B cell (primary cell): ENCODE data around the gene PARN. TPM values are rescaled to one million over a fixed set of nuclear protein-coding genes. Genes with fewer than 3 reads are reported as not detected.

ENCODE experiments used
- ATAC-seq: fragments of 200-7000 bp; cut with Tn5 transposase; one replicate; pipeline ENCODE4 v1.10.0; 2021; ENCODE audit warnings: low read depth, mild to moderate bottlenecking, moderate number of reproducible peaks, moderate library complexity
- CTCF ChIA-PET: fragments of 350-600 bp; sonication (Branson Sonifier 250); formaldehyde crosslinking; loops from one replicate; lab custom pipeline; 2021; ENCODE audit warnings: antibody characterized with exemption, inconsistent platforms; lab: Charles Lee
- POLR2A ChIA-PET: fragments of 350-600 bp; sonication (Branson Sonifier 250); formaldehyde crosslinking; loops from one replicate; lab custom pipeline; 2021; ENCODE audit warnings: antibody characterized with exemption; lab: Charles Lee
- DNase-seq: peaks from one replicate; pipeline ENCODE4 v3.0.0; 2013
- H2AFZ ChIP-seq: 2 replicates; pipeline ENCODE4 v1.6.1; 2012; ENCODE audit warnings: mild to moderate bottlenecking, low read depth, low read length; ENCODE audit not compliant: insufficient read depth, poor library complexity, severe bottlenecking
- H3K27ac ChIP-seq, 2 donors: 1 replicate in 1 of 2; 2 replicates in 1 of 2; pipeline ENCODE4 v1.5.1; 2012 to 2013; ENCODE audit warnings: low read length in 2 of 2, mild to moderate bottlenecking in 2 of 2, moderate library complexity in 1 of 2
- H3K27me3 ChIP-seq, 4 experiments: fragments of 200-600 bp in 1 of 4; sonication (generic) in 1 of 4; replicated peaks in 1 of 4; 1 replicate in 2 of 4; 2 replicates in 2 of 4; pipeline versions ENCODE4 v1.6.1 to v1.7.0; 2013 to 2016; ENCODE audit warnings: low read length in 3 of 4, mild to moderate bottlenecking in 2 of 4, mixed read lengths in 1 of 4, moderate library complexity in 1 of 4; ENCODE audit not compliant: insufficient read depth in 4 of 4, control insufficient read depth in 3 of 4; ENCODE audit errors: control extremely low read depth in 1 of 4
- H3K36me3 ChIP-seq, 2 experiments: replicated peaks in 1 of 2; 1 replicate in 1 of 2; 2 replicates in 1 of 2; pipeline versions ENCODE4 v1.6.1 to v1.7.1; 2013; ENCODE audit warnings: low read length in 1 of 2; ENCODE audit not compliant: insufficient read depth in 2 of 2, control insufficient read depth in 1 of 2; ENCODE audit errors: control extremely low read depth in 1 of 2, extremely low read depth in 1 of 2
- H3K4me1 ChIP-seq, 2 donors: fragments of 200-600 bp in 1 of 2; sonication (generic) in 1 of 2; 1 replicate in 1 of 2; 2 replicates in 1 of 2; pipeline versions ENCODE4 v1.5.1 to v1.6.1; 2013 to 2017; ENCODE audit warnings: low read length in 2 of 2; ENCODE audit not compliant: control insufficient read depth in 2 of 2, insufficient read depth in 2 of 2
- H3K4me2 ChIP-seq: replicated peaks from 2 replicates; pipeline ENCODE3; 2012; ENCODE audit warnings: mild to moderate bottlenecking, low read depth, low read length; ENCODE audit not compliant: poor library complexity, severe bottlenecking
- H3K4me3 ChIP-seq, 5 experiments: fragments of 200-600 bp in 1 of 5; sonication (generic) in 1 of 5; 1 replicate in 3 of 5; 2 replicates in 2 of 5; pipeline versions ENCODE4 v1.5.1 to v1.7.0; 2011 to 2016; ENCODE audit warnings: low read length in 4 of 5, mild to moderate bottlenecking in 4 of 5, low read depth in 2 of 5, control low read depth in 1 of 5, moderate library complexity in 1 of 5; ENCODE audit not compliant: insufficient read depth in 1 of 5; ENCODE audit errors: control extremely low read depth in 1 of 5, extremely low read depth in 1 of 5
- H3K79me2 ChIP-seq: fragments of 200-600 bp; sonication (generic); one replicate; pipeline ENCODE4 v1.6.0; 2016; ENCODE audit warnings: low read length; ENCODE audit not compliant: control insufficient read depth, insufficient read depth
- H3K9ac ChIP-seq: fragments of 200-600 bp; sonication (generic); 2 replicates; pipeline ENCODE4 v1.6.1; 2017; ENCODE audit warnings: mild to moderate bottlenecking, low read length, moderate library complexity
- H3K9me3 ChIP-seq, 3 donors: one replicate each; pipeline versions ENCODE4 v1.6.1 to v1.7.1; 2013; ENCODE audit warnings: low read length in 2 of 3; ENCODE audit not compliant: control insufficient read depth in 2 of 3, insufficient read depth in 1 of 3; ENCODE audit errors: control extremely low read depth in 1 of 3
- H4K20me1 ChIP-seq: 2 replicates; pipeline ENCODE4 v1.6.0; 2012; ENCODE audit warnings: mild to moderate bottlenecking, low read length; ENCODE audit not compliant: insufficient read depth, control insufficient read depth, poor library complexity, severe bottlenecking
- H3K27ac Mint-ChIP-seq: one replicate; pipeline ENCODE4 v1.8.0; 2021; ENCODE audit warnings: mixed read lengths
- H3K27me3 Mint-ChIP-seq: one replicate; pipeline ENCODE4 v1.8.0; 2021; ENCODE audit warnings: mixed read lengths
- H3K4me1 Mint-ChIP-seq: one replicate; pipeline ENCODE4 v1.8.0; 2021; ENCODE audit warnings: mixed read lengths
- H3K4me3 Mint-ChIP-seq: one replicate; pipeline ENCODE4 v1.8.0; 2021; ENCODE audit warnings: mixed read lengths
- H3K9me3 Mint-ChIP-seq: one replicate; pipeline ENCODE4 v1.8.0; 2022; ENCODE audit warnings: mixed read lengths; ENCODE audit not compliant: insufficient read depth
- CTCF ChIP-seq: fragments of 200-600 bp; IDR thresholded peaks from one replicate; pipeline ENCODE4 v1.8.0; 2022; ENCODE audit warnings: antibody characterized with exemption, mild to moderate bottlenecking
- EZH2 ChIP-seq: IDR thresholded peaks from 2 replicates; pipeline ENCODE4 v1.6.1; 2012; ENCODE audit warnings: borderline replicate concordance, low read depth, mild to moderate bottlenecking, moderate library complexity, low read length; ENCODE audit not compliant: insufficient read depth, poor library complexity, severe bottlenecking
- WGBS: methylation state at CpG from one replicate; pipeline ENCODE4 v1.1.5; 2013; ENCODE audit warnings: missing lambda C conversion rate; ENCODE audit not compliant: insufficient coverage; 5-methylcytosine and 5-hydroxymethylcytosine counted together
- intact Hi-C: fragments of 100-400 bp; cut with micrococcal nuclease; formaldehyde crosslinking; loops from one replicate; pipeline ENCODE4 v1.10.0; 2022
- polyA plus RNA-seq: library from polyadenylated mRNA; depleted of rRNA; stranded (reverse); fragments of >200 nt; gene quantifications from 2 replicates; pipeline ENCODE4 v1.2.3, GENCODE V29; 2012
- total RNA-seq, 2 donors: library from RNA; stranded (reverse); fragments of 120-200 nt in 1 of 2; gene quantifications; 1 replicate in 1 of 2; 2 replicates in 1 of 2; pipeline versions ENCODE4 v1.2.3 to v1.2.4, GENCODE V29; 2013 to 2022

PARN gene
- total and polyA plus RNA-seq, 2 donors (not counting 1 experiment from before 2014, with no cell fraction given) = 25.3 to 62.2 TPM

- Mint-ChIP-seq H3K27ac (no peak overlapping the region), H3K9me3 (no peaks in the 10 kb centered on the region), H3K27me3 (no peaks in the 10 kb centered on the region), H3K4me1 (peaks cover 4% of the 10 kb centered on the region), H3K4me3 (no peak overlapping the region)
- ChIA-PET CTCF (no interaction called here), POLR2A (no interaction called here)
- no peak overlapping the region for H3K27ac ChIP-seq
- no peak overlapping the region for H3K4me2 ChIP-seq
- no peak overlapping the region for H3K9ac ChIP-seq
- no peaks in the 10 kb centered on the region for H3K9me3 ChIP-seq
- H4K20me1 ChIP-seq = peaks cover 9% of the 10 kb centered on the region
- H2AFZ ChIP-seq = no peak overlapping the region
- TF ChIP-seq CTCF (no peak), EZH2 (no peak)
- no peaks in the 10 kb centered on the region for H3K79me2 ChIP-seq
- H3K27me3 ChIP-seq = no peaks in the 10 kb centered on the region
- DNase-seq (no peak), ATAC-seq (no peak)
- intact Hi-C loops = no loop called here
- no peak overlapping the region for H3K4me3 ChIP-seq
- H3K36me3 ChIP-seq = peaks cover 0 to 2% of the 10 kb centered on the region in 2 experiments
- WGBS = 66% methylated on average over 2 of the region's 9 CpGs
- no peaks in the 10 kb centered on the region for H3K4me1 ChIP-seq
Observed at GRCh38 chr16:14502932-14503741, 126.9 kb downstream of the PARN start.

- DNase-seq (no peak), ATAC-seq (no peak)
- Histone ChIP-seq H3K36me3 (peaks cover 0 to 4% of the 10 kb centered on the region in 2 experiments), H3K4me1 (no peaks in the 10 kb centered on the region), H3K4me3 (no peak overlapping the region), H3K9ac (no peak overlapping the region), H4K20me1 (peaks cover 9% of the 10 kb centered on the region), H3K4me2 (no peak overlapping the region), H3K9me3 (no peaks in the 10 kb centered on the region), H2AFZ (no peak overlapping the region), H3K79me2 (no peaks in the 10 kb centered on the region), H3K27me3 (no peaks in the 10 kb centered on the region), H3K27ac (no peak overlapping the region)
- TF ChIP-seq CTCF (no peak), EZH2 (no peak)
- Mint-ChIP-seq H3K9me3 (no peaks in the 10 kb centered on the region), H3K27me3 (no peaks in the 10 kb centered on the region), H3K4me3 (no peak overlapping the region), H3K4me1 (peaks cover 4% of the 10 kb centered on the region), H3K27ac (no peak overlapping the region)
- intact Hi-C loops = no loop called here
- POLR2A ChIA-PET = no interaction called here
- CTCF ChIA-PET = no interaction called here
- whole genome bisulfite sequencing = 100% methylated on average over 1 of the region's 4 CpGs
Observed at GRCh38 chr16:14502256-14502875, 127.7 kb downstream of the PARN start.
